HG03045 (cell line): ENCODE measurements around the gene ITPR3.

Source experiments
- ATAC-seq: cut with Tn5 transposase; IDR thresholded peaks from one replicate; pipeline ENCODE4 v1.9.1; 2021; ENCODE audit warnings: mild to moderate bottlenecking, moderate library complexity; ENCODE audit not compliant: unreplicated experiment

Gene ITPR3

DNA sequence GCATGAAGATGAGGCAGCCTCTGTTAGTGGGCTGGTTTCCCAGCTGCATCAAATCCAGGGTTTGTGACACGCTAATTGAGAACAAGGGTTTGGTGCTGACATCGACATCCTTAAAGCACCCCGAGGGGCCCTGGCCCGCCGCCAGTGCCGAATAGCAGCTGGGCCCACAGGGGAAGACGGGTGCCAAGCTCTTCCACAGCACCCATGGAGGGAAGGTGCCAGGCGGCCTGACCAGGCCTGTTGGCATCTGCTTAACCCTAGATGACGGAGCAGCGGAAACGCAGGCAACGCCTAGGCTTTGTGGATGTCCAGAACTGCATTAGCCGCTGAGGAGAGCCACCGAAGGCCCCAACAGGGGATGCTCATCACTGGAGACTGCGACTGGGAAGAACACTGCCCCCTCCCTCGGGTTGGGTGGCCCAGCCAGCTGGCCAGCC is 74.3 kb downstream of the ITPR3 start:
- no peak for ATAC-seq

DNA sequence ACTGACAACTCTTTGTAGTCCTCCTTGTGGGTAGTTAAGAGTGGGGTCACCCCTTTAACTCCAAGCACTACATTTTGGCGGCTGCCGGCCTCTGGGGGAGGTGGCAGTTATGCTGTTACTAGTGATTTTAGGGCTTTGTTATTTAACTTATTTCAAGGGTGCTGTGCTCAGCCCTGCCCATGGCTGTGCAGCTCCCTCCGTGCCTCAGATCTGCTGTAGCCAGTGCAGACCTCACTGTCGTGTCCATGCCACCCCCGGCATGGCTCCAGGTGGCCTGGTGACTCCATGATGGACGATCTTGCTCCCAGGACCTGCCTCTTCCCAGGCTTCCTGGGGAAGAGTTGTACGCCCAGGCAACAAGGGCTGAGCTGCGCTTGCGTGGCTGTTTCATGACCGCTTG is 75.0 kb downstream of the ITPR3 start:
- ATAC-seq: no peak

DNA sequence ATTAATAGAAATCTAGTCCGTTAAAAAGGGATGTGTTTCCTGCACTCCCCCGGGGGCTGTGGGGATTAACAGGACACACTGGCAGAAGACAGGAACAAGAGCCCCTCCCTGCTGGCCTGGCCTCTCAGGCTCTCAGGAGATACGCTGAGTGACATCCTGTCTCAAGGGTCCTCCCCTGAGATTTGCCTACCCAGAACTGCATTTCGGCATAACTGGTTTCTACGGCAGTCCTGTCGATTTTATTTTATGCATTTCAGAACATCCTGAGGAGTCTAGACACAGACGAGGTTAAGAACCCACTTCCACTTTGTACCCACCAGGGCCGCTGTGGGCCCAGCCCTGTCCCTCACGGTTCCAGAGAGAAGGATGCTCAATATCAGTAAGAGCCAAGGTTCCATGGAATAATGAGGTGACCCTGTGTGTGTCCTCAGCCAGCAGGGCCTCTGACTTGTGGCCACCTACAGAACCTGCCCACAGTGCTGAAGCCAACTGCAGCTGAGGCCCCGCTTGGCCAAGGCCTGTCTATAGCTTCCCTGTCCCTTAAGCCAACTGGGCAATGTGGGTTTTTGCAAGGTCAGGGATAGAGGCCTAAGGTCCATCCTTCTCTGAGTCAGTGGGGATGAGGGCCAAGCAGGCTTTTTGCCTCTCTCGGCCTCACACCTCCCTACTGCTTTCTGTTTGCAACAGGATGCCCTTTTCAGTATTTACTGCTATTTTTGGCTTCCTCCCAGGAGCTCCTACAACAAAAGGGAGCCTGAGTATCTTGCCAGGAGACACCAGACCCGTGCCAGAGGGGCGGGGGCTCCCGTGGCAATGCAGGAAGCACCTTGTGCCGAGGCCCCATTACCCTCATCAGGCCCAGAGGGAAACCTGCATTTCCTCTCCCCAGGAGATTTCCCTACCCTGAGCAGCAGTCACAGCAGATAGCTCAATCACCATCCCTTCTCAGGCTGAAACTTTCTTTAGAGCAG is 75.7 kb downstream of the ITPR3 start:
- no peak for ATAC-seq

DNA sequence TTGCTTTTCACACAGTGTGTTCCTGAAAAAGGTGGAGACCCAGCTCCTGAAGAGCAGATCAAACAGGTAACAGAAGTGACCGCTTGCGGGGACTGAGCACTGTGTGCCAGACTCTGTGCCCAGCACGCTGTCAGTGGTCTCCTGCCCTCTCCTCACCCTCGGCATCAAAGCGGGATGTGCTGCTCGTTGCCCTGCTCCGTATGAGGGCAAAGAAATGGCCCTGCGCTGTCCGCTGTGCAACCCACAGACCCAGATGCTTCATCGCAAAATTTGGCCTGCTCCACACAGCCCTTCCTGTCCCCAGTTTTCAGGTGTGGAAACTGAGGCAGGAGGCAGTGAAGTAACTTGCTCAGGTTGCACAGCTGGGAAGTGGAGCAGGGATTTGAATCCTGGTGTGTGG is 76.7 kb downstream of the ITPR3 start:
- ATAC-seq: no peak

DNA sequence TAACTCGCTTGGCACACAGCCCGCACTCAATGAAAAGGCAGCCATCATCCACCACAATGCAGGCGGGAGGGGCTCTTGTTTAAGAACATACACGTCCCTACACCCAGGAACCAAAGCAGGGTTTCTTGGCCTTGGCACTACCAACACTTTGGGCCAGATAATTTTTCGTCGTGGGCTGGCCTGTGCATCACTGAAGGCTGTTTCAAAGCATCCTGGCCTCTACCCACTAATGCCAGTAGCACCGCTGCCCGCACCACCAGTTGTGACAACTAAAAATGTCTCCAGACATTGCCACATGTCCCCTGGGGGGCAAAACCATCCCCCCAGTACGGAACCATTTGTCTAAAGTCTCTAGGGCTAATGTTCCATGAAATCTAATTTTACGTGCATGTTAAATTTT is 77.4 kb downstream of the ITPR3 start:
- ATAC-seq: no peak

DNA sequence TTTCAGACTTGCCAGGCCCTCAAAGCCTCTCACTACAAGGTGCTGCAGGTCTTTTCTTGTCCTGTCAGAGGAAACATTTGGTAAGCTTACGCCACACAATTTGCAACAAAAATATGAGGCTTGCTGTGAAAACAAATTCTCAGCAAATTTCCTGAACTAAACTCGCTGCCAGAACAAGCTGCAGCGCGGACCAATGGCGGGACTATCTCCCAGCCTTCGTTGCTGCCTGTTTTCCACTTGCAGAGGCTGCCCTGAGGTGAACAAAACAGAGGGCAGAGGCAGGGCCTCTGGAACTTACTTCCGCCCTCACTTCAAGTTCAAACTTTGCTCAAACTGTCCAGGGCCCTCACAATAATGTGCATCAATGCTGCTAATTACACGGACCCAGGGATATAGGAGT is 78.0 kb downstream of the ITPR3 start:
- ATAC-seq: no peak

DNA sequence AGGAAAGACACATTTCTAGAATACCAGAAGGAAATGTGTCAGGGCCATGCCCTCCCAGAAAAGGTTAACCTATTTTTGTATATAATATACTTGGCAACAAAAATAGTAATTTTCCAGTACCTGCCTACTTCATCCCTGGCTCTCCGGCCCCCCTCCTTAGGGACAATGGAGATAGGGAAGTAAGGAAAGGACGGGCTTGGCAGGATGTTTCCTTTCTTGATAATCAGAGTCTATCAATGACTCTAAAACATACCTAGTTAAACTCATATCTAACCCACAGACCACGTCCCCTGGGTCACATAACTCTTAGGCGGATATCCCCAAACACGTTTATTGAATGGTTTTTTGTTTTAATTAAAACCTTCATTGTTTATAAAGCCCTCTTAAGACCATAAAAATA is 78.6 kb downstream of the ITPR3 start:
- ATAC-seq: no peak

DNA sequence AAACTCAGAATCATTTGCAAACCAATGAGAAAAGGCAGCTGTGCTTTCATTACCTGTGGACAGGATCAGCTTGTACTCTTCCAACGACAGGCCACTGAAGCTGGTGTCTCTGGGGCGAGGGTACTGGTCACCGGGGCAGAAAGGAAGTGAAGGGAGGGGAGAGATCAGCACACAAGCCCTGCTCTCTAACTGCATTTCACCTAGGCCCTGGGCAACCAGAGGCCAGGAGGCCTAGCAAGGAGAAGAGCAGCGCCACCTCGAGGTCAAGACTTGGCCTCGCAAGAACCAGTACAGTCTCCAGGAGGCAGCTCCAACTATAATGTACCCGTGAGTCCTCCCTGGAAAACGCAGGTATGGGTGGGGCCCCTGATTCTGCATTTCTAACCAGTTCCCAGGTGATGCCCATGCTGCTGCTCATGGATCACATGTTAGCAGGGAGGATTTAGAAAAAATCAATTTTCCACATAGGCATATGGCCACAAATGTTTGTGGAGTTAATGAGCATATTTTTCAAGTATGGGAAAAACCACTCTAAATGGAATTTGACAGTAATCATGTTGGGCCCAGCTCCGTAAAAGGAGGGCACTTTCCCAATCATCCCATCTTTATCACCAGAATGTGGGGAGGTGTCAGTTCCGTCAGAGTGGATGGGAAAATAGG is 79.4 kb downstream of the ITPR3 start:
- no peak for ATAC-seq

DNA sequence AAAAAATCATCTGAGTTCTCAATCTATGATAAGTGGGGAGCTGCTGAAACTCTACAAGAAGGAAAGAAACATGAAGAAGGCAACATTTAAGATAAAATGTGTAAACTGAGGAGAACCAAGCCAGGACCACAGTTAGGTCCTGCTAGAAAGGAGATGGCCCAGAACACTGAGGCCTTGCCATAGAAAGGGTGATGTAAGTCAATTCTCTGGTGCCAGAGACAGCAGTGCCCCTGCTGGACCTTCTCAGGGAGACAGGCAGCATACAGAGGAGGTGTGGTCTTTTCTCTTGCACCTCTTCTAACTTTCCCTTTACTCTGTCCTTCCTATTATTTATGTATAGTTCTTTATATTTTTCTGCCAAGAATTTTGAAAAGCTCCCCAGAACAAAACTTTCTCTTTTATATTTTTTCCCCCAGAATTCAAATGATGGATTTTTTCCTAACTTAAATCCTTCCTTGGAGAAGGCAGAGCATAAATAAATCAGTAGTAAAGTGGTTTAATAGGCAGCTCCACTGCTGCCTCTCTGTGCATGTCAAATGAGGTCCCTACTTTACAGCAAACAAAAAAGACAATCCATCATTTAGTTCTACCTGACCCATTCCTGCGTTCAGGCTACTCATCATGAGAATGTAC is 81.3 kb downstream of the ITPR3 start:
- ATAC-seq: no peak

DNA sequence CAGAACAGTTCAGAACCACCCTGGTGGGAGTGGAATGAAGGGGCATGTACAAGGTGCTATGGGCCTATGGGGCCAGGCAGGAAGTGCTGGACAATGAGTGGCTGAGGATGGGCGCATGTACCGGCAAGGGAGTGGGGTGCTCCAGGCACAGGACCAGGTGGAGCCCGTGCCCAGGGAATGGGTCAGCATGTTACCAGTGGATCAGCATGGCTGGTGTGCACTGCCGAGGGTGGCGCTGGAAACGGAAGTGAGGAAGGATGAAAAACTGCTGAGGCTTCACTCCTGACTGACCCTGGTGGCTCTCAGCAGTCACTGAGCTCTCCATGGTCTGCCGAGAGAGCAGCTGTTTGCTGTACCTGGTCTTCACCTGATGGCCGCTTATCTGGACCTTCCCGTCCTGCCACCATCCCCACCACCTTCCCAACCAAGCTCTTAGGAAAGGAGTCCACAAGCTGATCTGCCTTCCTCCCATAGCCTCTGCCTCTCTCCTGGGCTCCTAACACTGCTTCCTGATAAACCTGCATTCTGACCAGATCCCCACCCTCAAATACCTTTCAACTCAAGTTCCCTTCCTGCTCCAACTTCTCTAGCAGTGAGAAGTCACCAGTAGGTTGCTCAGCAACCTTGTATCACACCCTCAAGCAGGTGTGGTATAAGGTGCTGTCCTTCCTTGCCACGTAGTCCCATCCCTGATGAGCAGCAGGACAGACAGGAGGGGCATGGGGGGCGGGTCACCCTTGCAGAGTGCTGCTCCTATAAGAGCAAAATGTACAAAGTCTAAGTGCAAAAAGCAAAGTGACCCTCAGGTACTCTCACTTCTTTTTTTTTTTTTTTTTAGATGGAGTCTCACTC is 83.3 kb downstream of the ITPR3 start:
- ATAC-seq: no peak

DNA sequence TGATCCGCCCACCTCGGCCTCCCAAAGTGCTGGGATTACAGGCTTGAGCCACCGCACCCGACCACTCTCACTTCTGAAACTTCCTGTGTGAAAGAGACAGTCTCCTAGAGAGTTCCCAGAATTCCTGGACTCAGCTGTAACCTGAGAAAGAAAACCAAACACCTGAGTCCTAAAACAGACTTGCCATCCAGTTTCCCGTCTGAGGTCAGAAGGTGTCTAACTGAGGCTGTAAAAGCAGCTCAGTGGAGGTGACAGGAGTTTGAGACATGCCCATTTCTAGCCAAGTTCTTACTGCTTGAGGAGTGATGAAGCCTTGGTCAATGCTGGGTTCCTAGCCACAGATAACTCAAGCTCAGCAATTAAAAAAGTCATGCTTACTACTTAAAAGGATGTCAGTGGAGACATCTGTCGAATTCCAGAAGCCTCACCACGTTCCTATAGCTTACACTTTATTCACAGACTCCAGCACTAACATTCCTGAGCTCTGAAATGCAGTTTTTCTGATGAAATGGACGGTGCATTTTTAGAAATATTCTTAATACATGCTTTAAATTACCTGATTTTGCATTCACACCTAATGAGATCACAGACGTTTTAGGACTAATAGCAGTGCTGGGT is 84.3 kb downstream of the ITPR3 start:
- no peak for ATAC-seq

DNA sequence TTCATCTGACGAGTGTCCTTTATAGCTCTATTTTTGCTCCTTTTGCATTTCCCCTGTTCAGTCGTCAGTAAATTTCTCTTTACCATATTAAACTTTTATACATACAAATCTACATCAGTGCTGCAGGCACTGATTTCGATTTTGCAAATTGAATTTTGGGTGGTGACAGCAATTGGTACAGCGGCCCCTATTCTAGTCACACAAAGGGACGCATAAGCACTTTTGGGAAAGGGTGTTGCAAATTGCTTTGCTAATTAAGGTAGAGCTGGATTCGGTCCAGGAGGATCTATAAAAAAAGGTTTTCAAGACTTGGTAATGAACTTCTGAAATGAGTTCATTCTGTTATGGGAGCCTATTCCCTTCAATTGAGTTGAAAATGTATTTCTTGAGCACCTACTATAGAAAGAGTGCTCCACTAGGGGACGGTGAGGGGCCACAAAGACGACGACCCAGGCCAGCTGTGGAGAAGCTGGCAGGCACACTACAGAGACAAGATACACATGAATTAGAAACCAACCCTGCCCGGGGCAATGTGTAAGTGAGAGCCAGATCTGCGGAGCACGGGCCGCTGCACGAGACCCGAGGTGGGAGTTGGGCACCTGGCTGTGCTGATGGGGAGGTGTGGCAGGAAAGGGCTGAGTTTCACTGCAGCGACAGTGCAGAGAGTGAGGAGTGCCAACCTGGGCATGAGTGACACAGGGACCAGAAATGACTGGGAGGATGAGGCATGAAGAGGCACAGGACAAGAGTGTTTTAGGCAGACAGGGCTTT is 85.0 kb downstream of the ITPR3 start:
- ATAC-seq: no peak

DNA sequence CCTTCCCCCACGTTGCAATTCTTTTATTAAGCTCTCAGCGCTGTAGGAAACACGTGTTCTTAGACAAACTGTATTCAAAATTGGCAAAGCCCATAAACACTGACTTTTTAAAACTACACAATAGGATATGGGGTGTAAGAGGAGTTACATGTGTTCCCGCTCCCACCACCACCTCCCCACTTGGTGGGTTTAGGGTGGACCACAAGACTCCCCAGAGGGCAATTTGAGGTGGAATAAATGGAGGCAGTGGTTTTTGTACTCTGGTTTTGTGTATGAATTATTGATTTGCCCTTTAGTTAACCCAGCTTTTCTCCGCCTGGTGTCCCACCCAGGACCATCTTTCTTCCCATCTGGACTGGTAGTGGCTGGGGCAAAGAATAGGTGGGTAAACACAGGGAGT is 86.6 kb downstream of the ITPR3 start:
- ATAC-seq: no peak

DNA sequence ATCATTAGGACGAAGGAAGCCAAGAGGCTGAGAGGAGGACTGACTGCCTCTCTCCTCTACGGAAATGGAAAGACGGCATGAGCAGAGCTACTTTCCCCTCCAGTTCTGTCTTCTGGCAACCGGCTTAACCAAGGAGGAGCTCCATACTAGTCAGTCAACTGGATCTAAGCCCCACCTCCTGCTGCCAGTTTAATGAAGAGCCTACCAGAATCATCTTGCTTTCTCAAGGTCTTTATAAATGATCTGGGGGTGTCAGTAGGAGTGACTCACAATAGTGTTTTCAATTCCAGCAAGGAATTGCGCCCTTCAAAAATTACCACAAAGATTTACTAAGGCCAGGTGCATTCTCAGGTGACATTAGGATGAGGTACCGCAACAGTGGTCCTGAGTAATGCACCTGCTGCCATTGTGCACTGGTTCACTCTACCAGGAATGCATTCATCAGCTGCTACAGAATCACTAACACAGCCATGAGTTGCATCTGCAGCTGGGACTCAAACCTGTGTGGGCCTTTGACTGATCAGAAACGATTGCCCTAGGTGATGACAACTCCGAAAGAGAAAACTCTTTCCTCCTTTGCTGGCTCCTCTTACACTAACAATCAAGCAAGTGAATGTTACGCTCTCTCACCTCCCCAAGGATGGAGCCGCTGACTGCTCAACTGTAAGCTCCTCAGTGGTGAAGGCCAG is 87.5 kb downstream of the ITPR3 start:
- no peak for ATAC-seq

DNA sequence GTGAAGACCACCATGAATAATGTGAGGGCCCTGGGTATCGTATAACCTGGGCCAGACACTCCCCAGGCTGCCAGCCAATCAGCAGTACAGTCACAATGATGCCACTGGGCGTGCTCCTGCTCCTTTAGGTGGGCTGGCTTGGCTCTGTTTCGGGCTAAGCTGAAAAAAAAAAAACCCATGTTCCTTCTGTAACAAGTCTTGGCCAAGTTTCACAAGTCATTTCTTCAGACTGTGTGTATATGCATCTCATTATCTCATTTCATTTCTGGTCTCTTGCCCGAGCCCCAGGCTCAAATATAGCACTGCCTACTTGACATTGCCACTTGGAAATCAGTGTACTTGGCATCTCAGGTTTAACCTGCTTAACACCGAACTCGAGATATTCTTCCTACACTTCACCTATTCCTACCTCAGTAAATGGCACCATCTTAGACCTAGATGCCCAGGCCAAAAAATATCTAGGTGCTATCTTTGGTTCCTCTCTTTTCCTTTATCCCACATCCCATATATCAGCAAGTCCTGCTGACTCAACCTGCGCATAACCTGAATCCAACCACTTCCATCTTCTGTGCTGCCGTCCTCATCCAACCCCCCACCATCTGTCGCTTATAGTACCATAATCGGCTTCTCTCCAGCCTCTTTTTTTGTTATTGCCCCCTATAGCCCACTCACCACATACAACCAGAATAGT is 88.6 kb downstream of the ITPR3 start:
- no peak for ATAC-seq

DNA sequence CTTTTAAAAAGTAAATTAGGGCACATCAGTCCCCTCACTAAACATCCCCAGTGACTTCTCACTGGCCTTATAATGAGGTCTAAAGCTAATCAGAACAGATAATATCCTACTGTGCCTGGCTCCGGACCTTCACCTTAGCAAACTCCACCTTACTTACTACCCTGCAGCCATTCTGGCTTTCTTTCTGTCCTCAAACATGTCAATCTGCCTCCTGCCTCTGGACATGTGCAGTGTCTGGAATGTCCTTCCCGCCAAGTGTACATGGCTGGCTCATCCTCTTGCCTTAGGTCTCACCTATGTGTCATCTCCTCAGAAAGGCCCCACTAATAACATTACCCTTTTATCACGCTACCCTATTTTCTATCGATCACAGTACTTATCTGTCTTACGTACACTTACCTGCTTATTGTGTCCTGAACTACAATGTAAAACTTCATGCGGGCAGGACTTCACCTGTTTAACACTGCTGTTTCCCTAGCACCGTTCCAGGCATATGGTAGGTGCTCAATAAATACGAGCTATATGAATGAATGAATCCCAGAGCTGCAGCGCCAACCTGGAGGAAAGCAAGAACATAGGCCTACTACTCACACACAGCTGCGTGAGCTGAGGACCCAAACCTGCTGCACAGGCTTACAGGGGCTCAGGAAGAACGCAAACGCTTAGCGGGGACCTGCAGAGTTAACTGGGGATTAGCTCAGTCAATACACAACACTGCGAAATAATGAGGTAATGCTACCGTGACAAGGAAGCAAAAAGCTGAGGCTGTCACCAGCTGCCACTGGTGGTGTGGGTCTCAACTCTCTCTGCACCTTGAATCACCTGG is 89.4 kb downstream of the ITPR3 start:
- no peak for ATAC-seq
